Measurements from ENCODE around the gene TP63. TPM values are rescaled to one million over a fixed set of nuclear protein-coding genes. Genes with fewer than 3 reads are reported as not detected.

TP63 gene
- total RNA-seq, 1 donor from 2014 or later, result not detected

- no peak overlapping the region for H3K4me3 ChIP-seq (ENCODE audit: low read depth, low read length)
- TF ChIP-seq, protein P1, sequence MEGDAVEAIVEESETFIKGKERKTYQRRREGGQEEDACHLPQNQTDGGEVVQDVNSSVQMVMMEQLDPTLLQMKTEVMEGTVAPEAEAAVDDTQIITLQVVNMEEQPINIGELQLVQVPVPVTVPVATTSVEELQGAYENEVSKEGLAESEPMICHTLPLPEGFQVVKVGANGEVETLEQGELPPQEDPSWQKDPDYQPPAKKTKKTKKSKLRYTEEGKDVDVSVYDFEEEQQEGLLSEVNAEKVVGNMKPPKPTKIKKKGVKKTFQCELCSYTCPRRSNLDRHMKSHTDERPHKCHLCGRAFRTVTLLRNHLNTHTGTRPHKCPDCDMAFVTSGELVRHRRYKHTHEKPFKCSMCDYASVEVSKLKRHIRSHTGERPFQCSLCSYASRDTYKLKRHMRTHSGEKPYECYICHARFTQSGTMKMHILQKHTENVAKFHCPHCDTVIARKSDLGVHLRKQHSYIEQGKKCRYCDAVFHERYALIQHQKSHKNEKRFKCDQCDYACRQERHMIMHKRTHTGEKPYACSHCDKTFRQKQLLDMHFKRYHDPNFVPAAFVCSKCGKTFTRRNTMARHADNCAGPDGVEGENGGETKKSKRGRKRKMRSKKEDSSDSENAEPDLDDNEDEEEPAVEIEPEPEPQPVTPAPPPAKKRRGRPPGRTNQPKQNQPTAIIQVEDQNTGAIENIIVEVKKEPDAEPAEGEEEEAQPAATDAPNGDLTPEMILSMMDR (conservative IDR thresholded peaks at IDR 0.05; ENCODE audit: low read depth, low read length), result no peak
- no peak for DNase-seq (ENCODE audit: low read depth)
Observed at GRCh38 chr3:189809583-189809982, 178.4 kb downstream of the TP63 start.

- TF ChIP-seq, protein P1 (conservative IDR thresholded peaks at IDR 0.05; ENCODE audit: low read depth, low read length), result no peak
- no peak overlapping the region for H3K4me3 ChIP-seq (ENCODE audit: low read depth, low read length)
- no peak for DNase-seq (ENCODE audit: low read depth)
Observed at GRCh38 chr3:189812806-189813465, 181.7 kb downstream of the TP63 start.

DNA sequence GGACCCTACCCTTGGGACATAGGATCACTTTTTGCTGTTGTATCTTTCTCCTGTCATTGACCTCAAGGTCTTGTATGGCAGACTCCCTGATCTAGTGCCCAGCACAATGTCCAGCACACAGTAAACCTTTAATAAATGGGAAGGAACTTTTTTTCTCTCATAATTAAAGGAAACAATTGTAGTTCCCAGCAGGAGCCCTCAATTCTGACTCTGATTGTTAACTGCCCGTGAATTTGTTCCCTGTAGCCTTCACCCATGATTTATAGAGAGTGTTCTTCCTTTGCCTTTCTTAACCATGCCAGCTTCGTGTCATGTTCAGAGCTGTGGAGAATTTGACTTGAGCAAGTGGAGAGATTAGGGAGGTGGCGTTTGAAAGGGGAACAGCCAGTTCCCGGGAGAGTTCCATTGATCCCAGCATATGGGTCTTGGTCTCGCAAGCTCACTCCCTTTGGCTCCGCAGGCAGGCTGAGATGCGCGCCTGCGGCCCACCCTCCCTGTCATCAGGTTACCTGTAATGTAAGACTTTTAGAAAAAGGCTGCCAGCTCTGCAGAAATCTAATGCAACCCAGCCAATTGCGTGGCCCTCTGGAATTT is 182.6 kb downstream of the TP63 start:
- DNase-seq (ENCODE audit: low read depth), result no peak
- TF ChIP-seq, protein P1 (conservative IDR thresholded peaks at IDR 0.05; ENCODE audit: low read depth, low read length), result no peak
- no peak overlapping the region for H3K4me3 ChIP-seq (ENCODE audit: low read depth, low read length)

DNA sequence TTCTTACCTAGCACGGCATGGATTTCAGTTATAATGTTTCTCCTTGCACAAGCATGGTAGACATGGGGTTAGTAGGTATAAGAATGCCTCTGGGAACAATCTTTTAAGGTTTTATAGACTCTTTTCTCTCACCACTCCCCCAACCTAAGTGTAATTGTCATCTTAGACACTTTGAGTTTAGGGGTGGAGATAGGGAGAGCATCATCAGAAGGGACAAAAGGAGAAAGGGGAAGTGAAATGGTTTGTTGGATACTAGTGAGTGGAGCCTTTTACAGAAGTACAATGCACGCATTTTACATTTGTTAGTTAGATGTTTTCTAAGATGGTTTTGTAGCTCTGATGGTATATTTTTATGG is 189.2 kb downstream of the TP63 start:
- H3K4me3 ChIP-seq (ENCODE audit: low read depth, low read length), result no peak overlapping the region
- TF ChIP-seq, protein P1 (conservative IDR thresholded peaks at IDR 0.05; ENCODE audit: low read depth, low read length), result no peak
- no peak for DNase-seq (ENCODE audit: low read depth)

DNA sequence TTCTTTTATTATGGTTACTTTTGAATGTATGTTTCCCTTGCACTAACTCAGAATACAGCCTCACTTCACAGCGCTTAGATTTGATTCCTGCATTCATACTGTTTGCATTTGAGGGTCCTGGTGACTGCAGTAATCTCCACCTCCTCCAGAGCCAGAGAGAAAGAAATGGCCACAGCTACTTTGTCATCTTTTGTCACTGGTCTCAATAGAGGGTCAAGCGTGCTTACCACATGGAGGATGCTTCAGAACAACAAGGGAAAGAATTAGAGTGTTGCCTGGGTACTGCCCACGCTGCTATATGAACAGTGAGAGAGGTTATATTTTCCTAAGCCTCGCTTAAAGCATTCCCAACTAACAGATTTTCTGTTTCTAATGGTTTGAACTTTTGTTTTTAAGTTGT is 190.1 kb downstream of the TP63 start:
- TF ChIP-seq, protein P1 (conservative IDR thresholded peaks at IDR 0.05; ENCODE audit: low read depth, low read length), result no peak
- no peak for DNase-seq (ENCODE audit: low read depth)
- no peak overlapping the region for H3K4me3 ChIP-seq (ENCODE audit: low read depth, low read length)

GRCh38 chr3:189822726-189823125 is 191.5 kb downstream of the TP63 start:
- DNase-seq (ENCODE audit: low read depth), result no peak
- TF ChIP-seq, protein P1 (conservative IDR thresholded peaks at IDR 0.05; ENCODE audit: low read depth, low read length), result peak; percentile 31
- H3K4me3 ChIP-seq (ENCODE audit: low read depth, low read length), result no peak overlapping the region
